A673 (cell line): Measurements from ENCODE around the gene CST4.

ENCODE experiments used
- EZH2 ChIP-seq: fragments of 200-600 bp; sonication (generic); IDR thresholded peaks from 2 replicates; pipeline ENCODE4 v1.6.1; 2017; ENCODE audit warnings: borderline replicate concordance, low read depth, mild to moderate bottlenecking, mixed read lengths, antibody characterized with exemption, low read length; ENCODE audit not compliant: poor library complexity, severe bottlenecking
- TF ChIP-seq, protein P1 (sequence below): fragments of 300-800, 200-600 bp; sonication (generic); conservative IDR thresholded peaks from 2 replicates; pipeline ENCODE4 v1.5.1; 2017; ENCODE audit warnings: low read depth, mild to moderate bottlenecking, antibody characterized with exemption, low read length, moderate library complexity, mixed read lengths

DNA sequence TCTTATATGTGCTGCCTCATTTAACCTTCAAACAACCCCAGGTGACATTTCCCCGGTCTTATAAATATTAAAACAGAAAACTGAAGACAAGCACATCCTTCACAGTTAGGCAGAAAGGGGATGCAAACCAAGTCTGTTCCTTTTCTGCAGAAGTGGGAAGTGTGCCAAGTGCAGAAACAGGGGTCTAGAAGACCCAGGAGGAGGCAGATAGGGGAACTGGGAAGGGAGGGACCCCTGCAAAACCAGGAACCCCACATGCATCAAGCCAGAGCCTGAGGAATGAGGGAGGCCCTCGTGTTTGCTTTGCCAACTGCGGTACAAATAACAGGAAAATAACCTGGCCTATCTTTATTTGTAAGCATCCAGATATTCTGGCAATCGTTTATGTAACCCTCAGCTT, 34.1 kb downstream of the CST4 start:
- TF ChIP-seq, protein P1, sequence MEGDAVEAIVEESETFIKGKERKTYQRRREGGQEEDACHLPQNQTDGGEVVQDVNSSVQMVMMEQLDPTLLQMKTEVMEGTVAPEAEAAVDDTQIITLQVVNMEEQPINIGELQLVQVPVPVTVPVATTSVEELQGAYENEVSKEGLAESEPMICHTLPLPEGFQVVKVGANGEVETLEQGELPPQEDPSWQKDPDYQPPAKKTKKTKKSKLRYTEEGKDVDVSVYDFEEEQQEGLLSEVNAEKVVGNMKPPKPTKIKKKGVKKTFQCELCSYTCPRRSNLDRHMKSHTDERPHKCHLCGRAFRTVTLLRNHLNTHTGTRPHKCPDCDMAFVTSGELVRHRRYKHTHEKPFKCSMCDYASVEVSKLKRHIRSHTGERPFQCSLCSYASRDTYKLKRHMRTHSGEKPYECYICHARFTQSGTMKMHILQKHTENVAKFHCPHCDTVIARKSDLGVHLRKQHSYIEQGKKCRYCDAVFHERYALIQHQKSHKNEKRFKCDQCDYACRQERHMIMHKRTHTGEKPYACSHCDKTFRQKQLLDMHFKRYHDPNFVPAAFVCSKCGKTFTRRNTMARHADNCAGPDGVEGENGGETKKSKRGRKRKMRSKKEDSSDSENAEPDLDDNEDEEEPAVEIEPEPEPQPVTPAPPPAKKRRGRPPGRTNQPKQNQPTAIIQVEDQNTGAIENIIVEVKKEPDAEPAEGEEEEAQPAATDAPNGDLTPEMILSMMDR = no peak
- no peak for TF ChIP-seq EZH2
